Liver (tissue), 9 donors: ENCODE results near the gene COMTD1. TPM values are rescaled to one million over a fixed set of nuclear protein-coding genes. Genes with fewer than 3 reads are reported as not detected.

Experiments used
- DNase-seq: peaks from one replicate; pipeline ENCODE4 v3.0.0-alpha.2; 2017; ENCODE audit warnings: low spot score
- H3K27ac ChIP-seq, 2 donors: one replicate each; pipeline ENCODE4 v1.7.0; 2013; ENCODE audit warnings: inconsistent platforms in 2 of 2, low read length in 2 of 2, control low read depth in 1 of 2, low read depth in 1 of 2, mild to moderate bottlenecking in 1 of 2
- H3K27me3 ChIP-seq, 4 donors: one replicate each; pipeline versions ENCODE4 v1.6.1 to v1.7.0; 2013; ENCODE audit warnings: low read length in 3 of 4, inconsistent platforms in 1 of 4, mild to moderate bottlenecking in 1 of 4, moderate library complexity in 1 of 4; ENCODE audit not compliant: control insufficient read depth in 4 of 4, insufficient read depth in 4 of 4
- H3K36me3 ChIP-seq, 4 donors: one replicate each; pipeline versions ENCODE4 v1.6.1 to v1.7.0; 2013; ENCODE audit warnings: low read length in 3 of 4, mild to moderate bottlenecking in 3 of 4, low read depth in 1 of 4, moderate library complexity in 1 of 4; ENCODE audit not compliant: control insufficient read depth in 4 of 4, insufficient read depth in 3 of 4
- H3K4me1 ChIP-seq, 4 donors: one replicate each; pipeline versions ENCODE4 v1.6.1 to v1.7.0; 2013; ENCODE audit warnings: low read length in 3 of 4, mild to moderate bottlenecking in 3 of 4, moderate library complexity in 1 of 4; ENCODE audit not compliant: control insufficient read depth in 4 of 4, insufficient read depth in 4 of 4
- H3K4me3 ChIP-seq, 3 donors: one replicate each; pipeline versions ENCODE4 v1.6.1 to v1.7.0; 2013; ENCODE audit warnings: low read length in 3 of 3, control low read depth in 1 of 3, low read depth in 1 of 3, mild to moderate bottlenecking in 1 of 3
- H3K9ac ChIP-seq, 2 donors: one replicate each; pipeline ENCODE4 v1.7.0; 2013; ENCODE audit warnings: low read length in 2 of 2, mild to moderate bottlenecking in 2 of 2, moderate library complexity in 2 of 2, control low read depth in 1 of 2, low read depth in 1 of 2
- H3K9me3 ChIP-seq, 4 donors: one replicate each; pipeline versions ENCODE4 v1.6.1 to v1.7.0; 2013; ENCODE audit warnings: low read length in 3 of 4; ENCODE audit not compliant: control insufficient read depth in 4 of 4
- EGR1 ChIP-seq, 2 donors: IDR thresholded peaks; 2 replicates each; pipeline ENCODE4 v1.6.1; 2016 to 2018; ENCODE audit warnings: antibody characterized with exemption in 2 of 2, low read depth in 2 of 2
- FOXA1 ChIP-seq: IDR thresholded peaks from 2 replicates; pipeline ENCODE4 v1.6.1; 2016; ENCODE audit warnings: antibody characterized with exemption
- FOXA2 ChIP-seq: IDR thresholded peaks from 2 replicates; pipeline ENCODE4 v1.6.1; 2016; ENCODE audit warnings: antibody characterized with exemption
- GABPA ChIP-seq, 2 donors: IDR thresholded peaks in 1 of 2; conservative IDR thresholded peaks in 1 of 2; 2 replicates each; pipeline ENCODE4 v1.6.1; 2016; ENCODE audit warnings: antibody characterized with exemption in 2 of 2, mild to moderate bottlenecking in 1 of 2, moderate library complexity in 1 of 2
- HNF4A ChIP-seq, 2 donors: conservative IDR thresholded peaks; 2 replicates each; pipeline ENCODE4 v1.6.1; 2016; ENCODE audit warnings: antibody characterized with exemption in 2 of 2, mild to moderate bottlenecking in 2 of 2
- HNF4G ChIP-seq: IDR thresholded peaks from 2 replicates; pipeline ENCODE4 v1.6.1; 2016; ENCODE audit warnings: antibody characterized with exemption
- JUND ChIP-seq, 2 donors: IDR thresholded peaks; 2 replicates each; pipeline ENCODE4 v1.6.1; 2016; ENCODE audit warnings: antibody characterized with exemption in 2 of 2
- NR2F2 ChIP-seq: IDR thresholded peaks from 2 replicates; pipeline ENCODE4 v1.6.1; 2016; ENCODE audit warnings: antibody characterized with exemption
- RAD21 ChIP-seq, 2 donors: IDR thresholded peaks; 2 replicates each; pipeline ENCODE4 v1.6.1; 2016; ENCODE audit warnings: antibody characterized with exemption in 2 of 2, mild to moderate bottlenecking in 2 of 2
- RXRA ChIP-seq, 2 donors: IDR thresholded peaks; 2 replicates each; pipeline ENCODE4 v1.6.1; 2017 to 2018; ENCODE audit warnings: antibody characterized with exemption in 2 of 2, mild to moderate bottlenecking in 1 of 2
- SP1 ChIP-seq: IDR thresholded peaks from 2 replicates; pipeline ENCODE4 v1.6.1; 2018; ENCODE audit warnings: antibody characterized with exemption, mild to moderate bottlenecking
- TAF1 ChIP-seq: conservative IDR thresholded peaks from 2 replicates; pipeline ENCODE4 v1.6.1; 2016; ENCODE audit warnings: antibody characterized with exemption, mild to moderate bottlenecking
- YY1 ChIP-seq: IDR thresholded peaks from 2 replicates; pipeline ENCODE4 v1.6.1; 2016; ENCODE audit warnings: antibody characterized with exemption, mild to moderate bottlenecking
- WGBS: extraction: QIAGEN DNeasy Blood & Tissue Kit; methylation state at CpG from one replicate; pipeline ENCODE4 v1.1.7; 2013; 5-methylcytosine and 5-hydroxymethylcytosine counted together
- polyA plus RNA-seq, 2 donors: library from polyadenylated mRNA; stranded (reverse) in 1 of 2; unstranded in 1 of 2; fragments of 200-250 nt in 1 of 2; fragments of >200 nt in 1 of 2; fragmentation: Nextera tagmentation in 1 of 2; extraction: Ambion mirVana in 1 of 2; gene quantifications; one replicate each; pipeline versions ENCODE4 v1.2.1 to v1.2.3, GENCODE V29; 2013 to 2015
- total RNA-seq, 2 donors: library from RNA; depleted of rRNA; stranded (reverse); fragments of >200 nt; gene quantifications; one replicate each; pipeline ENCODE4 v1.2.3, GENCODE V29; 2014
- TF ChIP-seq, protein P1 (sequence below): IDR thresholded peaks from 2 replicates; pipeline ENCODE4 v1.6.1; 2016; ENCODE audit warnings: antibody characterized with exemption, mild to moderate bottlenecking
- TF ChIP-seq, protein P2 (sequence below): fragments of 150-350 bp; IDR thresholded peaks from 2 replicates; pipeline ENCODE4 v1.5.1; 2017; ENCODE audit warnings: improper control_type of control experiment, low read depth, low read length; ENCODE audit not compliant: missing input control
- TF ChIP-seq, protein P3 (sequence below): IDR thresholded peaks from 2 replicates; pipeline ENCODE4 v1.6.1; 2016; ENCODE audit warnings: antibody characterized with exemption
- TF ChIP-seq, protein P4 (sequence below): IDR thresholded peaks from 2 replicates; pipeline ENCODE4 v1.6.1; 2016; ENCODE audit warnings: antibody characterized with exemption
- donor health status: healthy.
- donor health status: healthy.
- donor health status: healthy.
- donor health status: healthy.
- donor health status: healthy.

The COMTD1 gene
- total and polyA plus RNA-seq, 4 donors, result 6.5 to 44.2 (median 26.5) TPM

DNA sequence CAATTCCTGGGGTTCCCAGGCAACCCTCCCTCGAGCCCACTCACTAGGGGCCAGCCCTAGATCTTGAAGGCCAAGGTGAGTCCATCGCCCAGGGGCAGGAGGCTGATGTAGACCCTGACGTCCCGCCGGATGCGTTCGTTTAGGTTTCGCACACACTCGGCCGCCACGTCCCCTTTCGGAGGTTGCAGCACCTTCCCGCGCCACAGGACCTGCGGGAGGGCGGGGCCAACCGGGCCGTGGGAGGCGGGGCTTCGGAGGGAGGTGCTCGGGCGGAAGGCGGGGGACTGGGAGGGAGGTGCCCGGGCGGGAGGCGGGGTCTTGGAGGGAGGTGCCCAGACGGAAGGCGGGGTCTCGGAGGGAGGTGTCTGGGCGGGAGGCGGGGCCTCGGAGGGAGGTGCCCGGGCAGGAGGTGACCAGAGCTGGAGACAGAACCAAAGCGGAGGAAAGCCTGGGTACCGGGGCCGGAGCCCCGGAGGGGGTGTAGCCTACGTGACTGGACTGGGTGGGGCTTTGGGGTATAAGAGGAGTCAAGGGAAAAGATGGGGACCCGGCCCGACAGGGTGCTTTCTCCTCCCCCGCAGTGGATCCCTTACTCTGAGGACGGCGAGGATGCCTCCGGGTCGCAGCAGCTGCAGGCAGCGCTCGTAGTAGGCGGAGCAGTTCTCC is 1.6 kb downstream of the COMTD1 start (continued):
- TF ChIP-seq, protein P1, sequence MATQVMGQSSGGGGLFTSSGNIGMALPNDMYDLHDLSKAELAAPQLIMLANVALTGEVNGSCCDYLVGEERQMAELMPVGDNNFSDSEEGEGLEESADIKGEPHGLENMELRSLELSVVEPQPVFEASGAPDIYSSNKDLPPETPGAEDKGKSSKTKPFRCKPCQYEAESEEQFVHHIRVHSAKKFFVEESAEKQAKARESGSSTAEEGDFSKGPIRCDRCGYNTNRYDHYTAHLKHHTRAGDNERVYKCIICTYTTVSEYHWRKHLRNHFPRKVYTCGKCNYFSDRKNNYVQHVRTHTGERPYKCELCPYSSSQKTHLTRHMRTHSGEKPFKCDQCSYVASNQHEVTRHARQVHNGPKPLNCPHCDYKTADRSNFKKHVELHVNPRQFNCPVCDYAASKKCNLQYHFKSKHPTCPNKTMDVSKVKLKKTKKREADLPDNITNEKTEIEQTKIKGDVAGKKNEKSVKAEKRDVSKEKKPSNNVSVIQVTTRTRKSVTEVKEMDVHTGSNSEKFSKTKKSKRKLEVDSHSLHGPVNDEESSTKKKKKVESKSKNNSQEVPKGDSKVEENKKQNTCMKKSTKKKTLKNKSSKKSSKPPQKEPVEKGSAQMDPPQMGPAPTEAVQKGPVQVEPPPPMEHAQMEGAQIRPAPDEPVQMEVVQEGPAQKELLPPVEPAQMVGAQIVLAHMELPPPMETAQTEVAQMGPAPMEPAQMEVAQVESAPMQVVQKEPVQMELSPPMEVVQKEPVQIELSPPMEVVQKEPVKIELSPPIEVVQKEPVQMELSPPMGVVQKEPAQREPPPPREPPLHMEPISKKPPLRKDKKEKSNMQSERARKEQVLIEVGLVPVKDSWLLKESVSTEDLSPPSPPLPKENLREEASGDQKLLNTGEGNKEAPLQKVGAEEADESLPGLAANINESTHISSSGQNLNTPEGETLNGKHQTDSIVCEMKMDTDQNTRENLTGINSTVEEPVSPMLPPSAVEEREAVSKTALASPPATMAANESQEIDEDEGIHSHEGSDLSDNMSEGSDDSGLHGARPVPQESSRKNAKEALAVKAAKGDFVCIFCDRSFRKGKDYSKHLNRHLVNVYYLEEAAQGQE, result no peak
- TF ChIP-seq TAF1, result no peak
- peak; percentile 53 for TF ChIP-seq SP1
- TF ChIP-seq HNF4G, result no peak

DNA sequence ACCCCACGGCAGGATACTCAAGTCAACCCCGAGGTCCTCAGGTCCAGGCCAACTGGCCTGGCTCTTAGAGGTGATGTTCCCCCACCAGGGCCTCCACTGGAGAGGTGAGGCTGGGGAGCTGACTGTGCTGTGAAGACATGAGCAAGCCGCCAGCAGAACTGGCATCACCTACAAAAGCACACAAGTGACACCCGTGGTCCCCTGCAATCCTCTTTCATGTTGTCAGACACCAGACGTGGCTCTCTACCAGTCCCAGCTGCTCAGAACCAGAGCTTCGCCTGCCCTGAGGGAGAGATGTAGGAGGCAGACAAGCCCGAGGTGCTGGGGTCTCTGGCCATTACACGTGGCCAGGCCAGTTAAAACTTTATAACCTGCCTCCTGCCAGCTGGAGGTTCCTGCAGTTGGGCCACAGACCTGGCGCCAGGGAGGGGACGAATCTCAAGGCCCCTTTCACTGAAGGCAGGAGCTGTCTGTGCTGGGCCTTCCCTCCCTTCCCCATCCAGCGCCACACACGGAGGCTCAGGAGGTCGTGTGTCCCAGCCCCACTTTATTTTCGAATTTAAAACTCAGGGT is 2.2 kb downstream of the COMTD1 start:
- Histone ChIP-seq H3K36me3 (peaks cover 3 to 31% (median 21%) of the 10 kb centered on the region in 4 donors), H3K9ac (no peak overlapping the region), H3K4me1 (peaks cover 6 to 37% (median 24%) of the 10 kb centered on the region in 4 donors), H3K27me3 (no peaks in the 10 kb centered on the region), H3K4me3 (peak overlapping the region in 2 of 3 donors; percentile 8 to 33), H3K9me3 (no peaks in the 10 kb centered on the region), H3K27ac (peak overlapping the region; percentile 65 to 74)
- WGBS, result 63% methylated on average over 14 of the region's 14 CpGs
- DNase-seq, result no peak
- TF ChIP-seq EGR1 (IDR thresholded peaks at IDR 0.05; ENCODE audit: low read depth in 2 of 2) (no peak), YY1 (no peak), FOXA1 (no peak), SP1 (no peak), GABPA (IDR thresholded peaks at IDR 0.05 in 1 of 2, conservative IDR thresholded peaks at IDR 0.05 in 1 of 2) (no peak), NR2F2 (no peak), TAF1 (no peak), RXRA (IDR thresholded peaks at IDR 0.05) (no peak), FOXA2 (no peak), HNF4A (conservative IDR thresholded peaks at IDR 0.05) (no peak), JUND (IDR thresholded peaks at IDR 0.05) (no peak), HNF4G (no peak), RAD21 (IDR thresholded peaks at IDR 0.05) (no peak)
- TF ChIP-seq, protein P2, sequence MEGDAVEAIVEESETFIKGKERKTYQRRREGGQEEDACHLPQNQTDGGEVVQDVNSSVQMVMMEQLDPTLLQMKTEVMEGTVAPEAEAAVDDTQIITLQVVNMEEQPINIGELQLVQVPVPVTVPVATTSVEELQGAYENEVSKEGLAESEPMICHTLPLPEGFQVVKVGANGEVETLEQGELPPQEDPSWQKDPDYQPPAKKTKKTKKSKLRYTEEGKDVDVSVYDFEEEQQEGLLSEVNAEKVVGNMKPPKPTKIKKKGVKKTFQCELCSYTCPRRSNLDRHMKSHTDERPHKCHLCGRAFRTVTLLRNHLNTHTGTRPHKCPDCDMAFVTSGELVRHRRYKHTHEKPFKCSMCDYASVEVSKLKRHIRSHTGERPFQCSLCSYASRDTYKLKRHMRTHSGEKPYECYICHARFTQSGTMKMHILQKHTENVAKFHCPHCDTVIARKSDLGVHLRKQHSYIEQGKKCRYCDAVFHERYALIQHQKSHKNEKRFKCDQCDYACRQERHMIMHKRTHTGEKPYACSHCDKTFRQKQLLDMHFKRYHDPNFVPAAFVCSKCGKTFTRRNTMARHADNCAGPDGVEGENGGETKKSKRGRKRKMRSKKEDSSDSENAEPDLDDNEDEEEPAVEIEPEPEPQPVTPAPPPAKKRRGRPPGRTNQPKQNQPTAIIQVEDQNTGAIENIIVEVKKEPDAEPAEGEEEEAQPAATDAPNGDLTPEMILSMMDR, result no peak
- TF ChIP-seq, protein P1, result no peak
- TF ChIP-seq, protein P3, sequence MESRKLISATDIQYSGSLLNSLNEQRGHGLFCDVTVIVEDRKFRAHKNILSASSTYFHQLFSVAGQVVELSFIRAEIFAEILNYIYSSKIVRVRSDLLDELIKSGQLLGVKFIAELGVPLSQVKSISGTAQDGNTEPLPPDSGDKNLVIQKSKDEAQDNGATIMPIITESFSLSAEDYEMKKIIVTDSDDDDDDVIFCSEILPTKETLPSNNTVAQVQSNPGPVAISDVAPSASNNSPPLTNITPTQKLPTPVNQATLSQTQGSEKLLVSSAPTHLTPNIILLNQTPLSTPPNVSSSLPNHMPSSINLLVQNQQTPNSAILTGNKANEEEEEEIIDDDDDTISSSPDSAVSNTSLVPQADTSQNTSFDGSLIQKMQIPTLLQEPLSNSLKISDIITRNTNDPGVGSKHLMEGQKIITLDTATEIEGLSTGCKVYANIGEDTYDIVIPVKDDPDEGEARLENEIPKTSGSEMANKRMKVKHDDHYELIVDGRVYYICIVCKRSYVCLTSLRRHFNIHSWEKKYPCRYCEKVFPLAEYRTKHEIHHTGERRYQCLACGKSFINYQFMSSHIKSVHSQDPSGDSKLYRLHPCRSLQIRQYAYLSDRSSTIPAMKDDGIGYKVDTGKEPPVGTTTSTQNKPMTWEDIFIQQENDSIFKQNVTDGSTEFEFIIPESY, result no peak
- TF ChIP-seq, protein P4, sequence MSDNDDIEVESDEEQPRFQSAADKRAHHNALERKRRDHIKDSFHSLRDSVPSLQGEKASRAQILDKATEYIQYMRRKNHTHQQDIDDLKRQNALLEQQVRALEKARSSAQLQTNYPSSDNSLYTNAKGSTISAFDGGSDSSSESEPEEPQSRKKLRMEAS, result no peak
